GM10266 (cell line): ENCODE results near the gene PAX3.

Experiments
- DNase-seq: peaks from one replicate; pipeline ENCODE4 v3.0.0; 2012; ENCODE audit errors: extremely low spot score
- TF ChIP-seq, protein P1 (sequence below): IDR thresholded peaks from 2 replicates; pipeline ENCODE4 v1.5.1; 2012; ENCODE audit warnings: mild to moderate bottlenecking, low read depth; ENCODE audit not compliant: control insufficient read depth, insufficient read depth; ENCODE audit errors: missing control alignments

The PAX3 gene

GRCh38 chr2:222208010-222208690 is 90.6 kb downstream of the PAX3 start:
- no peak for DNase-seq

DNA sequence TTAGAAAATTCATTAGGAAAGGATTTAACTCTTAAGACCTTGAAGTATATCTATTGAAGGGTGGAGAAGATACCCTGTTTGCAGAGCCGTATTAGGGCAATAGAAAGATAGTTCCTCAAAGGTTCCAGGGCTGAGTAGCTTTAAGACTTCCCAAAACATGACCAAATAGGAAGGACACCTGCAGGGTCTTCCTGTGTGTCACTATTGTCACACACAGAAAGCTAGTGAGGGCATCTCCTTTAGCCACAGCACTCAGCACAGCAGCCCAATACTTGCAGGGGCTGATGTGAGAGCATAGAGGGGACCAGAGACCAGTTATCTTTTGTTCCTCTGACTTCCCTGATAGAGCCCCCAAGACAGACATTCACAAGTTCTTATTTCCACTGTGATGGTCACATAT is 93.7 kb downstream of the PAX3 start:
- TF ChIP-seq, protein P1, sequence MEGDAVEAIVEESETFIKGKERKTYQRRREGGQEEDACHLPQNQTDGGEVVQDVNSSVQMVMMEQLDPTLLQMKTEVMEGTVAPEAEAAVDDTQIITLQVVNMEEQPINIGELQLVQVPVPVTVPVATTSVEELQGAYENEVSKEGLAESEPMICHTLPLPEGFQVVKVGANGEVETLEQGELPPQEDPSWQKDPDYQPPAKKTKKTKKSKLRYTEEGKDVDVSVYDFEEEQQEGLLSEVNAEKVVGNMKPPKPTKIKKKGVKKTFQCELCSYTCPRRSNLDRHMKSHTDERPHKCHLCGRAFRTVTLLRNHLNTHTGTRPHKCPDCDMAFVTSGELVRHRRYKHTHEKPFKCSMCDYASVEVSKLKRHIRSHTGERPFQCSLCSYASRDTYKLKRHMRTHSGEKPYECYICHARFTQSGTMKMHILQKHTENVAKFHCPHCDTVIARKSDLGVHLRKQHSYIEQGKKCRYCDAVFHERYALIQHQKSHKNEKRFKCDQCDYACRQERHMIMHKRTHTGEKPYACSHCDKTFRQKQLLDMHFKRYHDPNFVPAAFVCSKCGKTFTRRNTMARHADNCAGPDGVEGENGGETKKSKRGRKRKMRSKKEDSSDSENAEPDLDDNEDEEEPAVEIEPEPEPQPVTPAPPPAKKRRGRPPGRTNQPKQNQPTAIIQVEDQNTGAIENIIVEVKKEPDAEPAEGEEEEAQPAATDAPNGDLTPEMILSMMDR = no peak
- DNase-seq = no peak

More at GRCh38 chr2:222208010-222208690, 90.6 kb downstream of the PAX3 start:
- TF ChIP-seq, protein P1 = no peak

DNA sequence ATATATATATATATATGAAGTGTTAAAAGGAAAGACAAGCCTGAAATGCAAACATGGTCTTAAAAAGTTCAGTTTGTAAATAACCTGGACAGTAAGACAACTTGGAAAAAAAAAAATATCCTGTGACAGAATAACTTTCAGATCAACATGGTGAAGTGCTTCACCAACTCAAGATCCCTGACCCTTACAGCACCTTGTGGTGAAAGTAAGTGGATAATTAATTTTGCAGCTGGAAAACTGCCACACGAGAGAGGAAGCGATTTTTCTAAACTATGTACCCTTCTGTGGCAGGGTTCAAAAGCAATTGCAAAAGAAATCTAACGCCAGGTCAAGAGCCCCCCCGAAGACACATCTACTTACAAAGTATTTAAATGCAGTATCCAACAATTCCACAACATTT is 95.8 kb downstream of the PAX3 start:
- TF ChIP-seq, protein P1 = no peak
- no peak for DNase-seq

DNA sequence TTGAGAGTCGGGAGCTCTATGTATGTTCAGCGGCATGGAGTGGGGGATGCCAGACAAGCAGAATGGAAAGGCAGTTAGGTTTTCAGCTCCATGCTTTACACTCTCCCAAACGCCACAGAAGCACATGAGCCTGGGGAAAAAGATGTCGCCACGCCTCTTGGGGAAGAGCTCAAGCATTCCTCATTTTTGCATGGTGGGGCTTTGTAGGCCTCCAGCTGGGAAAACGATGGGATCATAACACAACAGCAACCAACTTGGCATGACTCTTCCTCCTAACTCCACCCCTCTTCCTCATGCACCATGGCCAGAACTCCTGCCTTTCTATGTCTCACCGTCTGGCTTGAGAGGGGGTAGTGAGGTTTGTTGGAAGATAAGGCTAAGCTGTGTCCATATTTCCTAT is 102.6 kb downstream of the PAX3 start:
- TF ChIP-seq, protein P1 = no peak
- no peak for DNase-seq

- DNase-seq = peak; percentile 25
- TF ChIP-seq, protein P1 = no peak
Measured at GRCh38 chr2:222194669-222195068, 104.1 kb downstream of the PAX3 start.

DNA sequence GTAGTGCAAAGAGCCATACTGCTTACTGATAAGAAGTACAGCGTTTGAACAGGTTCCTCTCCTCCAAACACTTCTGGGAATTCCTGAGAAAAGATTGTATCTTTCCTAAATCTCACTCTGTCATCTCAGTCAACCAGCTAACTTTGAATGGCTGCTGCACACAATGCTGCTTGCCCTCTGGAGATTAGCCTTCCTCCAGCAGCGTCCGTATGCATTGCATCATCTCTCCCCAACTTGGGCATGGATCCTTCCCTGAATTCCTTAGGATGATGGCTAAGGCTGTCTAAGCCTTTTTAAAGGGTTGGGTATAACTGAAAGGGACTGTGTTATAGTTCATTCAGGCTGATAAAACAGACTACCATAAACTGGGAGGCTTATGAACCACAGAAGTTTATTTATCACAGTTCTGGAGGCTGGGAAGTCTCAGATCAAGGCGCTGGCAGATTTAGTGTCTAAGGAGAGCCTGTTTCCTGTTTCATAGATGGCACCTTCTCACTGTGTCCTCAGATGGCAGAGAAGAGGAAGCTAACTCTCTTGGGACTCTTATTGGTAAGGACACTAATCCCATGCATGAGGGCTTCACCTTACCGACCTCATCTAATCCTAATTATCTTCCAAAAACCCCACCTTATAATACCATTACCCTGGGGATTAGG is 105.3 kb downstream of the PAX3 start:
- no peak for DNase-seq
- TF ChIP-seq, protein P1 = no peak

DNA sequence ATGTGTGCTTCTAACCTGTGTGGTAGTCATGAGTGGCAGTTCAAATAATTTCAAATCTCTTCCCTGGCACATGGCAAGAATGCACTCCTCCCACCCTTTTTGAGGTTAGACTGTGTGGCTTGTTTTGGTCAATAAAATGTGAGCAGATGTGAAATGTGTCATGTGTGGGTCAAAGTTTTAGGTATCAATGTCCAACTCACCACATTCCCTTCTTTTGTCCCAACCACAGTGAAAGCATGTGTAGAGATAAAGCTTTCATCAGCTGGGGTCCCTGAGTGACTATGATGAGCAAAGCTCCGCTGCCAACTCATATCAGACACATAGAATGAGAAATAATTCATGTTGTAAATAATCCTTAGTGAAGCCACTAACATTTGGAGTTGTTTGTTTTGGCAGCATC is 118.2 kb downstream of the PAX3 start:
- no peak for DNase-seq
- TF ChIP-seq, protein P1 = no peak
